HG02610 (cell line): Measurements from ENCODE around the gene C19orf81.
"Not testable (repeated sequence)": the region's sequence is repeated elsewhere in the genome, so short reads cannot be mapped to it uniquely, and the experiment has no call there.

Experiments
- ATAC-seq: cut with Tn5 transposase; IDR thresholded peaks from one replicate; pipeline ENCODE4 v1.9.1; 2021; ENCODE audit warnings: mild to moderate bottlenecking, moderate library complexity; ENCODE audit not compliant: unreplicated experiment

The C19orf81 gene

GRCh38 chr19:50649433-50650391 lies at the start of gene C19orf81:
Gene C19orf81 (plus strand): TSS chr19:50649445. CDS start chr19:50649445, 0 bp downstream.
- ATAC-seq, result no peak

DNA sequence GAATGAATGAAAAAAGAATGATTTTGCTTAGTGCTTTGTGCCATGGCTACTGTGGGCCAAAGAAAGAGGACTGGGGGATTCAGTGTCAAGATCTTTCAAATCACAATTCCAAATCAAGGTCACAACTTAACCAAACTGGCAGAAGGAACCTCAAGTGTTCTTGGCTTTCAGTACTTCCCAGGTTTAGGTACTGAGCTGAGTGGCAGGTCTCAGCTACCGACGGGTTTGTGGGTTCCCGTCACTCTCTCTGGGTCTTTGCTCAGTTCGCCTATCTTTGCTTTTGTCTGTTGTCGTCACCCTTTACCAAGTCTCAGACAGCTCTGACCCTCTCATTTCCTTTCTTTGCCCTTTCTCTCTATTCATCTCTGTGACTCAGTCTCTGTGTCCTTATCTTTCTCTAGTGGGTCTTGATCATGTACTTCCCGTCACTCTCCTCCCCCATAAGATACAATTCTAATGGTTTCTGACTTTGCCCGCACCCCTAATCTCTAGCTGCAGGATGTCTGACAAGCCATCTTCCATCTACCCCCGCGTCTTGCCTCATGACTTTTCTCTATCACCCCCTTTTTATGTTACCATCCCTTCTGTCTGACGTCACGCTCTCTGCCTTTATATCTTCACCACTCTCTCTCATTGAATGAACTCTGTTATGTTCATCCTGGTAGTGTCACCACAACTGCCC lies 47.7 kb upstream of the C19orf81 start:
- ATAC-seq, result no peak

DNA sequence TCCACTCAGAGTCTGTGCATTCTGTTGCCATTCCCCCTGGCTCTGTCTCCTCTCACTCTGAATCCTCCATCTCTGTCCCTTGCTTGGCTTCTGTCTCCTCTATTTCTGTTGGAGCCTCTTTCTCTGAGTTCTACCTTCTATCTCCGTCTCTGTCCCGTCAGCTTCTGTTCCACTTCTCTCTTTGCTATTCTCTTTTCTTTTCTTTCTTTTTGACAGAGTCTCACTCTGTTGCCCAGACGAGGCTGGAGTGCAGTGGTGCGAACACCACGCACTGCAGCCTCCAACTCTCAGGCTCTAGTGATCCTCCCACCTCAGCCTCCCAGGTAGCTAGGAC lies 47.2 kb upstream of the C19orf81 start:
- no peak for ATAC-seq

DNA sequence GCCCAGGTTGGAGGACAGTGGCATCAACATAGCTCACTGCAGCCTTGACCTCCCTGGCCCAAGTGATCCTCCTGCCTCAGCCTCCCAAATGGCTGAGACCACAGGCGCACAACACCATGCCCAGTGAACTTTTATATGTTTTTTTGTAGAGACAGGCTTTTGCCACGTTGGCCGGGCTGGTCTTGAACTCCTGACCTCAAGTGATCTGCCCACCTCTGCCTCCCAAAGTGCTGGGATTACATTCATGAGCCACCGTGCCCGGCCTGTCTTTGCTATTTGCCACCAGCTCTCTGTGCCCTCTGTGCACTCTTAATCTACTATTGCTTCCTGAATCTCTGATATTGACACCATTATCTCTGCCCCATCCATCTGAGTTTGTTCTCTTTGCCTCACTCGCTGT lies 46.7 kb upstream of the C19orf81 start:
- ATAC-seq, result no peak

DNA sequence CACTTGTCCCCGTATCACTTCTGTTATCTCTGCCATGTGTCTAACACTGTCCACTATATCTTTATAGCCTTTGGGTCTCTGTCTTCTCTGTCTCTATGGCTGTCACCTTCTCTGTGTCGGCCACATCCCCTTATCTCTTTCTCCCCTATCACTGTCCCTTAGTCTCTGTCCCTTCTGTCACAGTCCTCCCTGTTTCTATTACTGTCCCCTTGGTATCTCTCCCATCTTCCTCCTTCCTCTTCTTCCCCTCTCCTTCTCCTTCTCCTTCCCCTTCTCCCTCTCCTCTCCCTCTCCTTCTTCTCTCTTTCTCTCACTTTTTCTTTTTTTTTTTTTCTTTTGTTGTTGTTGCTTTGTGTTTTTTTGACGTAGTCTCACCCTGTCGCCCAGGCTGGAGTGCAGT lies 46.3 kb upstream of the C19orf81 start:
- no peak for ATAC-seq

GRCh38 chr19:50604264-50605073 lies 44.8 kb upstream of the C19orf81 start:
- ATAC-seq, result not testable (repeated sequence)

- ATAC-seq, result not testable (repeated sequence)
Measured at GRCh38 chr19:50606059-50606836, 43.0 kb upstream of the C19orf81 start.

DNA sequence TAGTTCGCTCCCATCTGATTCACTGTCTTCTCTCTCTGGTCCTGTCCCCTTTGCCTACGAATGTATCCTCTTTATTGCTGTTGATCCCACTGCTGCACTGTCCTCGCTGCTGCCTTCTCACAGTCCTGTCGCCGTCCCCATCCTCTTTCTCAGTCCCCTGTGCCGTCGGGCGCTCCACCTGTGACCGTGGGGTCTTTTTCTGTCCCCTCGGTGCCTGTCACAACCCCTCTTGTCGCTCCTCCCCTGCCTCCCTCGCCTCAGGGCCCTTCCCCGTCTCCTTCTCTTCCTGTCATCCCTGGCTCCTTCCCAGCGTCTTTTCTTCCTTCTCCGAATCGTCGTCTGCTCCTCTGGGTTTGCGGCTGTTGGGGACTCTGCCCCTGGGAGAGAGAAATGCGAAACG lies 41.9 kb upstream of the C19orf81 start:
- no peak for ATAC-seq

GRCh38 chr19:50607874-50608785 lies 41.1 kb upstream of the C19orf81 start:
- no peak for ATAC-seq

DNA sequence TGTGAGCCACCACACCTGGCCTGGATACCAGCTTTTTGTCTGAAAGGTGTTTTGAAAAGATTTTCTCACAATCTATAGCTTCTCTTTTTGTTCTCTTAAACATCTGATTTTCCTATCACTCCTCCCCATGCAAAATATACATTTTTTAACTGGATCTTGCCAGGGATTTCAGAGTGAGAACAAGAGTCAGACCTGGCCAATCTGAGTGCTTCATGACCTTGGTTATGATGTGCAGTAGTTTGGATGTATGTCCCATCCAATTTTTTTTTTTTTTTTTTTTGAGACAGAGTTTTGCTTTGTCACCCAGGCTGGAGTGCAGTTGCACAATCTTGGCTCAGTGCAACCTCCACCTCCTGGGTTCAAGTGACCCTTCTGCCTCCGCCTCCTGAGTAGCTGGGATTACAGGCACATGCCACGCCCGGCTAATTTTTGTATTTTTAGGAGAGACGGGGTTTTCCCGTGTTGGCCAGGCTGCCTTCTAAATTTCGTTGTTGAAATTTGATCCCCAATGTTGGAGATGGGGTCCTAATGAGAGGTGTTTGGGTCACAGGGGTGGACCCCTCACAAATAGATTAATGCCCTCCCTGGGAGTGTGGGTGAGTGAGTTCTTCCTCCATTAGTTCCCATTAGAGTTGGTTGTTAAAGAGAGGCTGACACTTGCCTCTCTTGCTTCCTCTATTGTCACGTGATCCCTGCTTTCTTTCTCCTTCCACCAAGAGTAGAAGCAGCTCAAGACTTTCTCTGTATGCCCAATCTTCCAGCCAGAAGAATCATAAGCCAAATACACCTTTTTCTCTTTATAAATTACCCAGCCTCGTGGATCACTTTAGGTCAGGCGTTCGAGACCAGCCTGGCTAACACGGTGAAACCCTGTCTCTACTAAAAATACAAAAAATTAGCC lies 36.5 kb upstream of the C19orf81 start:
- not testable (repeated sequence) for ATAC-seq

GRCh38 chr19:50618379-50618778 lies 30.9 kb upstream of the C19orf81 start:
- not testable (repeated sequence) for ATAC-seq

DNA sequence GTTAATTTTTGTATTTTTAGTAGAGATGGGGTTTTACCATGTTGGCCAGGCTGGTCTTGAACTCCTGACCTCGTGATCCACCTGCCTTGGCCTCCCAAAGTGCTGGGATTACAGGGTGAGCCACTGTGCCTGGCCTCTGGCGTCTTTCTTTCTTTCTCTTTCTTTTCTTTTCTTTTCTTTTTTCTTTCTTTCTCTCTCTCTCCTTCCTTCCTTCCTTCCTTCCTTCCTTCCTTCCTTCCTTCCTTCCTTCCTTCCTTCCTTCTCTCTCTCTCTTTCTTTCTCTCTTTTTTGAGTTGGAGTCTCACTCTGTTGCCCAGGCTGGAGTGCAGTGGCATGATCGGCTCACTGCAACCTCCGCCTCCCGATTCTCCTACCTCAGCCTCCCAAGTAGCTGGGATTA lies 30.1 kb upstream of the C19orf81 start:
- ATAC-seq, result not testable (repeated sequence)

- ATAC-seq, result not testable (repeated sequence)
Measured at GRCh38 chr19:50620394-50620906, 28.8 kb upstream of the C19orf81 start.

DNA sequence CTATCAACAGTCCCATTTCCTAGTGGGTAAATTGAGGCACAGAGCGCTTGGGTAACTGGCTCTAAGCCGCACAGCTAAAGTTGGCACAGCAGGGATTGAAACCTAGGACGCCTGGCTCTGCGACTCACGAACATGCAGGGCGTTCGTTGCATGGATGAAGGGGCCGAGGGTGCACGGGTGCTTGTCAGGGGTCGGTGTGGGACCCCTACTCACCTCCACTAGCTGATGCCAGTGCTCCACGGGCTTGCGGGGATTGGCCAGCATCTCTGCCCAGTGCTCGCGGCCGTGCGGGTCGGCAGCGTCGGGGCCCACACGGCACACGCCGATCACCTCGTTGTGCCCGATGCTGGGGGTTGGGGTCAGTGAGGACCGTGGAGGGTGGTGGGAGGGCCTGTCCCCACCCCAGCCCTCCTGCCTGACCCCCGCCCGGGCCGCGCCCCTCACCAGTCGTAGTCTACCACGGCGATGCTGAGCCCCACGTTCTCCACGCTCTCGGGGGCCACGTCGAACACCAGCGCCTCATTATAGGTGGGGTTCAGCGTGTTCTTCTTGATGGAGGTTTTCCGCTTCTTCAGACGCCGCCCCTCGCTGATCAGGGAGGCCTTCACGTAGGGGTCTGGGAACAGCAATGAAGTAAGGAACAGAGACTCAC lies 24.2 kb upstream of the C19orf81 start:
- ATAC-seq, result no peak

DNA sequence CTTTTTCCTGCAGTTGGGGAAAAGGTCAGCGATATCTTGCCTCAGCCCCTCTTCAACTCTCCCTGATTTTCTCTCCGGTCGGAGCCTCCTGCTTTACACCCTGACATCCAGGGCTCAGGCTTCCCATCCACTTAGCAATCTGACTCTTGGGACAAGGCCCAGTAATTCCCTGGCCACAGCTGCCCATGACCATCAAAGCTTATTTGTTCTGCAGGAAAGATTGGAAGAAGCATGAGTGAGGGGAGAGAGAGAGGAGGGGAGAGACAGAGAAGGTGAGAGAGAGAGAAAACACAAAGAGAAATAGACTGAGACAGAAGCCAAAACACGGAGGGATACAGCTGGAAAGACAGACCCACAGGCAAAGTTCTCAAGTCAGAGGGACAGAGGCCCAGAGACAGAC lies 23.2 kb upstream of the C19orf81 start:
- no peak for ATAC-seq

GRCh38 chr19:50626795-50627194 lies 22.4 kb upstream of the C19orf81 start:
- no peak for ATAC-seq

DNA sequence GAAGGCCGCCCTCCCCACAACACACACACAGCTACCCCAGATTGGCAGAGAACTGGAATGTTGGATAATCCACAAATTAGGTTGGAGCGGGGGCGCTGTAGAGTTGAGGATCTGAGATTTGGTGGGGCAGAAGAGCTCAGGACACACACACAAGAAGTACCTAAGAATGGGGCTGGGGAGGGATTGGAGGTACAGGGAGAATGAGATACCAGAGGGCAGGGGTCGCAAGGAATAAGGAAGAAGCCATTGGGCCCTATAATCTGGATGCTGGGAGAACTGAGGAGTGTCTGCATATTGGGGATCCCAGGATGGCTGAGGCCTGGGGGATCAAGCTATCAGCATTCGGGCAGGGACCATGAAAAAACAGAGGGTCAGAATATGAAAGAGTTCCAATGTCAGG lies 21.1 kb upstream of the C19orf81 start:
- ATAC-seq, result no peak

- ATAC-seq, result no peak
Measured at GRCh38 chr19:50628551-50628950, 20.7 kb upstream of the C19orf81 start.
